GM12892 (cell line): ENCODE data around the gene TIMM10.
A peak's percentile ranks its signal among the peaks of the same experiment; 100 is the strongest.
"Not testable (repeated sequence)": the region's sequence is repeated elsewhere in the genome, so short reads cannot be mapped to it uniquely, and the experiment has no call there.

ENCODE experiments used
- DNase-seq: peaks from one replicate; pipeline ENCODE4 v3.0.0; 2011; ENCODE audit not compliant: insufficient read length
- FAIRE-seq: peaks from 2 replicates; lab custom pipeline; 2011; peaks lifted over from hg19 to GRCh38; lab: Jason Lieb, UNC
- POLR2A ChIP-seq: IDR thresholded peaks from 2 replicates; pipeline ENCODE4 v1.6.1; 2011; ENCODE audit warnings: low read depth, low read length, control low read depth
- POLR2AphosphoS5 ChIP-seq: IDR thresholded peaks from 2 replicates; pipeline ENCODE4 v1.6.1; 2011; ENCODE audit warnings: low read depth, low read length, control low read depth
- TAF1 ChIP-seq: IDR thresholded peaks from 2 replicates; pipeline ENCODE4 v1.6.1; 2011; ENCODE audit warnings: low read depth, mild to moderate bottlenecking, control low read depth, low read length, borderline replicate concordance

The TIMM10 gene

DNA sequence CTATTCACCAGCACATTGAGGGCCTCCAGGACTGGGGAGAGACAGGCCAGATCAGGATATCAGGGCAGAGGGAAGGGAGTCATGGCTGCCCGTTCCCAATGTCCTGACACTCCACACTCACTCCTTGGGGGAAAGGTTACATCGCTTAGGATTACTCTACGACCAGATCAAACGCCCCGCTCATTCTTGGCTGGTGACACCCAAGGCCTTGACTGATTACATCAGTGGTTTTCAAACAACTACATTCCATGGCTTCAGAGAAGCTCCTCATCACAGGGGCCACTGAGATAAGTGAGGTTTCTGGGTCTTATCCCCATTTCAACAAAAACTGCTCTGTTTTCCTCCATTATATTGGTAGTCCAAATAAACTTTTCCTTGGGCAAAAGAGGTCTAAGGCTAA, 21.9 kb upstream of the TIMM10 start:
- DNase-seq: no peak
- TF ChIP-seq TAF1: no peak
- no peak for TF ChIP-seq POLR2AphosphoS5
- TF ChIP-seq POLR2A: no peak
- FAIRE-seq: no peak

DNA sequence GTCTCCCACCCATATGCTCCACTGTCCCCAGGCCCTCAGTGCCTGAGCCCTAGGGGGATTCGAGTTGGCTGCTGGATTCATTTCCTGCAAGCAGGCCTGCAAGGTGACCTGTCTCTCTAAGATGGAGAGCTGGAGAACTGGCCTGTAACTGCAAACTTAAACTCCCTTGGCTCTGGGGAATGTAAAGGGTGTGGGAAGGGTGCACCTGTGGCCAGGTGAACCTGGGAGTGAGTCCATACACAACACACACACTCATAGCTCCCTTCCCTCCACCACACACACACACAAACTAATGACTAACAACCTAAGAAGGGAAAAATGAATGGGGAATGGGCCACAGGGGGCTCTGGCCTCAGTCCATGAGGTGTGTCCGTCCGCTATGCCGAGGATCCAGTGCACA, 21.4 kb upstream of the TIMM10 start:
- DNase-seq (no peak), FAIRE-seq (no peak)
- no peak for TF ChIP-seq POLR2AphosphoS5
- no peak for TF ChIP-seq TAF1
- no peak for TF ChIP-seq POLR2A

DNA sequence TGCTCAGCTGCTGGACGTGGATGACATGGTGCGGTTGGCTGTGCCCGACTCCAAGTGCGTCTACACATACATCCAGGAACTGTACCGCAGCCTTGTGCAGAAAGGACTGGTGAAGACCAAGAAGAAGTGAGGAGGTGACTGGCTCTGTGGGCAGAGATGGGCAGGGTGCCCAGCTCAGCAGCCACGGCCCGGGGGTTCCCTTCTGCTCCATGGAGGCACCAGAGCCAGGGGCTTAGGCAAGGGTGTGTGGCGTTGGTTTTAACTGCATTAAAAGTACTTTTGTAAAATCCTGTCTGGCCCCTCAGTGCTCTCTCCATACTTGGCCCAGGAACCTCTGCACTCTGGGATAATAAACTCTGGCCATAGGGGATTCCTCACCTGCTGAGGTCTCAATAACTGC, 19.4 kb upstream of the TIMM10 start:
- no peak for FAIRE-seq
- no peak for TF ChIP-seq TAF1
- no peak for DNase-seq

DNA sequence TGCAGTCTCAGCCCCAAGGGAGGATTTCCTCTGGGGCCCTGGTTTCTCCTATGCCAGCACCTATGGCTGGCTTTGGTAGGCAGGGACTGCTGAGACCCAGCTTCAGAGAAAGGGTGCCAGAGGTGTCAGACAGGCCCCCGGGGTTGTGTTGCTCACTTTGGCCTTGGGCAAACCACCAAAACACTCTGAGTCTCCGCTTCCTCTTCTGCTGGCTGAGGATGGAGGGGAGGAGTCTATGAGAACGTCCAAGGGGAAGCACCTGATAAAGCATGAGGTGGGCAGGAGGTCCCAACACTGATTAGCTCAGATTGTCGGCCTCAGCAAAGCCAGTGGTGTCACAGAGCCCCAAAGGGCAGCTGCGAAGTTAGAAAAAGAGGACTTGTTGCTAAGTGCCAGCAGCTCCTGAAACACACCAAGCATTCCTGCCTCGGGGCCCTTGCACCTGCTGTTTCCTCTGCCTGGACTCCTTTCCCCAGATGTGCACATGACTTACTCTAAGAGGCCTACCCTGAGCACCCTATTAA, 17.4 kb upstream of the TIMM10 start:
- FAIRE-seq: peak; percentile 57

DNA sequence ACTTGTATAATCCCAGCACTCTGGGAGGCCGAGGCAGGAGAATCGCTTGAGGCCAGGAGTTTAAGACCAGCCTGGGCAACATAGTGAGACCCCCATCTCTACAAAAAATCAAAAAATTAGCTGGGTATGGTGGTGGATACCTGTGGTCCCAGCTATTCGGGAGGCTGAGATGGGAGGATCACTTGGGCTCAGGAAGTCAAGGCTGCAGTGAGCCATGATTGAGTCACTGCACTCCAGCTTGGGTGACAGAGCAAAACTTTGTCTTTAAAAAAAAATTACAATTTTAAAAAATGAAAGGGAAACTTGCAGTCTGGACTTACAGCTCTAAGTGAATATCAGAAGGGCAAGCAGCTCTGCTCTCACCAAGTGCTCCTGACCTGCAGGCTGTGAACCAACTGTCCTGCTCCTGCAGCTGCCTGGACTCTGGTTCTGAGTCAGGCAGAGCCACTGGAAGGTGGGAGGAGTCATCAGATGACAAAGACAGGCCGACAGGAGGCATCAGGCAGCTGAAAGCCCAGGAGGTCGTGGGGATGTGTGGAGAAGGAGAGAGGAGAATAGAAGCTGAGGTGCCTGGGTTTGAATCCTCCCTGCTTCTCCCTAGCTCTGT, 16.4 kb upstream of the TIMM10 start:
- DNase-seq: peak; percentile 57
- no peak for TF ChIP-seq TAF1
- no peak for TF ChIP-seq POLR2A
- TF ChIP-seq POLR2AphosphoS5: no peak
- FAIRE-seq: peak; percentile 95

More for the DNA sequence above, 17.4 kb upstream of the TIMM10 start:
- no peak for TF ChIP-seq TAF1
- no peak for TF ChIP-seq POLR2AphosphoS5
- TF ChIP-seq POLR2A: no peak
- peak; percentile 43 for DNase-seq

DNA sequence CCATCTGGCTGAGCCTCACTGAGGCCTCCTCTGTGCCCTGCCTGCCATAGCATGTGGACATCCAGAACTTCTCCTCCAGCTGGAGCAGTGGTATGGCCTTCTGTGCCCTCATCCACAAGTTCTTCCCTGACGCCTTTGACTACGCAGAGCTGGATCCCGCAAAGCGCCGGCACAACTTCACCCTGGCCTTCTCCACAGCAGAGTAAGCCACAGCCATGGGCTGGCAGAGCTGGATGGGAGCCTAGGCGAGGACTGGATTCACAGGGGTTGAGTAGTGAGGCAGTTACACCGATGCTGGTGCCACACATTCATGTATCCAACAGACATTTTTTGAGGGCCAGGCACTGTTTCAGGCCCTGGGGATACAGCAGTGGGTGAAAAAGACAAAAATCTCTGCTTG, 15.9 kb upstream of the TIMM10 start:
- TF ChIP-seq POLR2A: no peak
- DNase-seq (no peak), FAIRE-seq (no peak)

DNA sequence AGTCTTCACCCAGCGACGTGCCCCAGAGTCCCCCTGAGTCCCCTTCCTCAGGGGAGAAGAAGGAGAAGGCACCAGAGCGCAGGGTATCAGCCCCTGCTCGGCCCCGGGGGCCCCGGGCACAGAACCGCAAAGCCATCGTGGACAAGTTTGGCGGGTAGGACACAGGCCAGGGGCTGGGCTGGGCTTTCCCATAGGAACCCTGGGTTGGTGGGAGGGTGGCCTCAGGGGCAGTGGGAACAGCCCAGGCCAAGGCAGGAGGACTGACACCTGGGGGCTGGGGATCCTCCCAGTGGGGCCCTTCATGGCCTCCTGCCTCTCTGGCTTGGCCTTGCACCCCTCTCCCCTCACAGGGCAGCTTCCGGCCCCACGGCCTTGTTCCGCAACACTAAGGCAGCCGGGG, 15.3 kb upstream of the TIMM10 start:
- DNase-seq (no peak), FAIRE-seq (no peak)
- TF ChIP-seq POLR2A (no peak), POLR2AphosphoS5 (no peak), TAF1 (no peak)

DNA sequence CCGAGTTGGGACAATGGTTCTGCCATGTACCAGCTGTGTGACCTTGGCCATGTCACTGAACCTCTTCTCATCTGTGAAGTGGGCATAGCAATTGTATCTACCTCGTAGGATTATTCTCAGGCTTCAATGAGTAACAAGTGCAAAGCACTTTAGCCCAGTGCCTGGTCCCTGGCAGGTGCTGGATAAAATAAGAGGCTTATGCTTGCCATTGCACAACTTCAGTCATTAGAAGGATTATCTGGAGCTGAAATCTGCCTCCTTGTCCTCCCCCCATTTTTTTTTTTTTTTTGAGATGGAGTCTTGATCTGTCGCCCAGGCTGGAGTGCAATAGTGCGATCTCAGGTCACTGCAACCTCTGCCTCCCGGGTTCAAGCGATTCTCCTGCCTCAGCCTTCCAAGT, 14.0 kb upstream of the TIMM10 start:
- TF ChIP-seq TAF1 (no peak), POLR2AphosphoS5 (no peak), POLR2A (no peak)
- FAIRE-seq: no peak

DNA sequence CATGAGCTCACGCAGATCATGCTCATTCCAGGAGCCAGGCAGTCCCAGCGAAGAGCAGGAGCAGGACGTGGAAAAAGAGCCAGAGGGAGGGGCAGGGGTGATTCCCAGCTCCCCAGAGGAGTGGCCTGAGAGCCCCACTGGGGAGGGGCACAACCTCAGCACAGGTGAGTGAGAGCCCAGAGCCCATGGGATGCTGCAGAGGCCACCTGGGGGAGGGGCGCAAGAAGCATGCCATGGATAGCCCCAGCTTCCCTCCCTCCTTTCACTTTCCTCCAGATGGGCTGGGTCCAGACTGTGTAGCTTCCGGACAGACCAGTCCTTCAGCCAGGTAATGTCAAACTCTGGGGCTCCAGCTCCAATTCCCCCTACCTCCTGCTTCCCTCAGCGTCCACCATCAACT, 13.0 kb upstream of the TIMM10 start:
- DNase-seq (no peak), FAIRE-seq (no peak)
- TF ChIP-seq POLR2A (no peak), POLR2AphosphoS5 (no peak), TAF1 (no peak)

More for the DNA sequence above, 14.0 kb upstream of the TIMM10 start:
- no peak for DNase-seq

DNA sequence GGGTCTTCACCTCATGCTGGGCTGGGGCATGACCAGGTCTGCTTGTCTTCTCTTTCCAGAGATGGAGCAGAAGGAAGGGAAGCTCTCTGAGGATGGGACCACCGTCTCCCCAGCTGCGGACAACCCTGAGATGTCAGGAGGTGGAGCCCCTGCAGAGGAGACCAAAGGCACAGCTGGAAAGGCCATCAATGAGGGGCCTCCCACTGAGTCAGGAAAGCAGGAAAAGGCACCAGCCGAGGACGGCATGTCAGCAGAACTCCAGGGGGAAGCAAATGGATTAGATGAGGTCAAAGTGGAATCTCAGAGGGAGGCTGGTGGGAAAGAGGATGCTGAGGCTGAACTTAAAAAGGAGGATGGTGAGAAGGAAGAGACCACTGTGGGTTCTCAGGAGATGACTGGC, 12.0 kb upstream of the TIMM10 start:
- TF ChIP-seq TAF1 (no peak), POLR2AphosphoS5 (no peak), POLR2A (no peak)
- DNase-seq (no peak), FAIRE-seq (no peak)

DNA sequence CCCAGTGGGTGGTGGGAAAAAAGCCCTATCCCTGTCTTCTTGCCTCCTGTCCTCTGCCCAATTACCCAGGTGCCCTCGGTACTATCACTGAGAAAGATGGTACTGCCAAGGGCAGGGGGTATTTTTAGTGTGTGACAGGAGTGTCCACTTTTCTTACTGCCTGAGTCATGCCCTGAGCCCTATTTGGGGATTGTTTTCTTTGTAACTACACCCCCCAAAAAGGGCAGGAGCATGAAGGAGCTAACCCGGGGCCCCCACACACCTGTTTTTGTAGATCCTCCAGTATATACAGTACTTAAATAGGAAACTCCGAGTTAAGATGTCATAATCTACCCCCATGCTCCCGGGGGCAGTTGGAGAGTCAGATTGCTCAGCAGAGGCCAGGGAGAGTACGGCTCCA, 10.6 kb upstream of the TIMM10 start:
- DNase-seq: no peak
- TF ChIP-seq TAF1: no peak
- no peak for TF ChIP-seq POLR2AphosphoS5
- no peak for TF ChIP-seq POLR2A
- FAIRE-seq: peak; percentile 14

DNA sequence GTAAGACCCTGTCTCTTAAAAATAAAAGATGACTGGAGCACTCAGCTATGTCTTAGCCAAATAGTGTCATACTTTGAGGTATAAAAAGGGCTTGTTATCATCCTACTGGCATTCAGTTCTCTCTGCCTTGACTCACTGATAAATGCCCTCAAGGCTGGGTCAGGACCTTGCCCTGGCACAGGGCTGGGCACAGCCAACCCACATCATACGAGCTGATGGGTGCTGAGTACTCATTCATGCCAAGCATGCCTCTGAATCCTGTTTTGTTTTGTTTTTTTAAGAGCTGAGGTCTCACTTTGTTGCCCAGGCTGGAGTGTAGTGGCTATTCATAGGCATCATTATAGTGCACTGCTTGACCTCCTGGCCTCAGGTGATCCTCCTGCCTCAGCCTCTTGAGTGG, 8.8 kb upstream of the TIMM10 start:
- DNase-seq (no peak), FAIRE-seq (no peak)
- TF ChIP-seq POLR2A (no peak), TAF1 (no peak), POLR2AphosphoS5 (no peak)

DNA sequence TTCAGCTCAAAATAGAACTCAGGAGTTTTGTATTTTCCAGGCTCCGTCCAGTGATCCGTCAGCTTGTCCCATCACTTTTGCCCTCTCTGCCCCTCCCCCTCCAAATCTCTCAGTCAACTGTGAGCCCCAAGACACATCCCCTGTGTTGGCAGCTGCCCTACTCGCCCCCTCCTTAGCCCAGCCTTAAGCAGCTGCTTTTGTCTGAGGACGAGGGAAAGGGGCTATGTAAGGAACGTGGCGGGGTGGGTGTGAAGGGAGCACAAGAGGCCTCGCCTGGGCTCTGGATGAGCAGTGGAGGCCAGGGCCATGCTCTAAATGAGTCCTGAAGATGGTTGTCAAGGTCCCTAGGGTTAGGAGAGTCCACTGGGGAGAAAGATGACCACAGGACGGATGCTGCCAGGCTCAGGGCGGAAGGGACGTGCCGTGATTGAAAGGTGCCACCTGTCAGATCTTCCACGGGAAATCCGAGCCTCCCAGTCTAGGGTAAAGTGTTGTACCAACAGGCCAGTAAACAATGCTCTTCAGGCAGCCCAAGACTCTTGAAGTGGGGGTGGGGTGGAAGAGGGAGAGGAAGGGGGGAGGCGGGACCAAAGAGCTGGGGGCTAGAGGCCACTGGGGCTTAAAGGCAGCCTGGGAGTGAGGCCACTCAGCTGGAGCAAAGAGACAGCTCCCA, 6.5 kb upstream of the TIMM10 start, which contains the start of gene SMTNL1:
SMTNL1 (plus strand) TSS at position 649 of the 673 bp plus-strand sequence. CDS start 5,048 bp downstream, outside the sequence.
- no peak for FAIRE-seq
- no peak for DNase-seq
- TF ChIP-seq POLR2AphosphoS5: no peak
- TF ChIP-seq POLR2A: no peak
- TF ChIP-seq TAF1: no peak

DNA sequence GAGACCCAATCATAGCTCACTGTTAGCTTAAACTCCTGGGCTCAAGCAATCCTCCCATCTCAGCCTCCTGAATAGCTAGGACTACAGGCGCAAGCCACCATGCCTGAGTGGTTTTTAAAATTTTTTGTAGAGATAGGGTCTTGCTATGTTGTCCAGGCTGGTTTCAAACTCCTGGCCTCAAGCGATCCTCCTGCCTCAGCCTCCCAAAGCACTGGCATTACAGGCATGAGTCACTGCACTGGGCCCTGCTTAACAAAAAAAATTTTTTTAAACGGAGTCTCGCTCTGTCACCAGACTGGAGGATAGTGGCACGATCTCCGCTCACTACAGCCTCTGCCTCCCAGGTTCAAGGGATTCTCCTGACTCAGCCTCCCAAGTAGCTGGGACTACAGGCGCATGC, 3.9 kb upstream of the TIMM10 start:
- not testable (repeated sequence) for DNase-seq, FAIRE-seq
